ENCODE data around the gene FIGN. TPM values are rescaled to one million over a fixed set of nuclear protein-coding genes. Genes with fewer than 3 reads are reported as not detected.

FIGN gene
- total RNA-seq, 2 experiments from 2014 or later = not detected

DNA sequence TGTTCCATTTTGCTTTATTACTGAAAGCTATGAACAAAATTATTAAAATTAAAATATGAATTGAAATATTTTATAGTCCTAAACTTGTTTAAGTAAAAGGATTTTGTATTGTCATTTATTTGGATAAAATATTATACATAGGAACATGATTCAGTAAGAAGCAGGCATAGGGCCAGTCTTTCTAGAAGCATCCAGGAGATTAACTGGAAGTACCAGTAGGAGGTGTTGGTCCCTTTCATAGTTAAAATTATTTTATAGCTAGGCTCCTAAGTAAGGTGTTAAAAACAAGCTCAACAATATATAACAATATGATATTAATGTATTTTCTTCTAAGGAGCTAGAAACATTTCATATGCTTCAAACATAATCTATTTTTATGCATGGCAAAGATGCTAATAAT lies 43.7 kb downstream of the FIGN start:
- Histone ChIP-seq H3K36me3 (ENCODE audit: insufficient read depth, low read length) (no peaks in the 10 kb centered on the region), H3K4me1 (ENCODE audit: insufficient read depth, low read length) (no peaks in the 10 kb centered on the region), H3K27ac (ENCODE audit: low read depth in 1 of 2, low read length in 2 of 2) (no peak overlapping the region), H3K27me3 (ENCODE audit: control insufficient read depth in 1 of 2, insufficient read depth in 2 of 2, low read length in 2 of 2) (no peaks in the 10 kb centered on the region), H3K4me3 (ENCODE audit: low read length) (no peak overlapping the region), H3K9me3 (ENCODE audit: control insufficient read depth in 1 of 2, insufficient read depth in 1 of 2, low read length in 2 of 2) (no peaks in the 10 kb centered on the region)
- TF ChIP-seq CTCF (IDR thresholded peaks at IDR 0.05) = no peak
- ATAC-seq (ENCODE audit: poor library complexity) (no peak), DNase-seq (no peak)
- Mint-ChIP-seq H3K27me3 (no peaks in the 10 kb centered on the region), H3K36me3 (ENCODE audit: low read depth) (no peaks in the 10 kb centered on the region), H3K4me1 (ENCODE audit: low read depth) (no peaks in the 10 kb centered on the region), H3K9me3 (no peaks in the 10 kb centered on the region), H3K27ac (no peak overlapping the region), H3K4me3 (no peak overlapping the region)
- ChIA-PET POLR2A (no interaction called here), CTCF (no interaction called here)
- intact Hi-C loops (cut with DNase I, micrococcal nuclease) = no loop called here

DNA sequence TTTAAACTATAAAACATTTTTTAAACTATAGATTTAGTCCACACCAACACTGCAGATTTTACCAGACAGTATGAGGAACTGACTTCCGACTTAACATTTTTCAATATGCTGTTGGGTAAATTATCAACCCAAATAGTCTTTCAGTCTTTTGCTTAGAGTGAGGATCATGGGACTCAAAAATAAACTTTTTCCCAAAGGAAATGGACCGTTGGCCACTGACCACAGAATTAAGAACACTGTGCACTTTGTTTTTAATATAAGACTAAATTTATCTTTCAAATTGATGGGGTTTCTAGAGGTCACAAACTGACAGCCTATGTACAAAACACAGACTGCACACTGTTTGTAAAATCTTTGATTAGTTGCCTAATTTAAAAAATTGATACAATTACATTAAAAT lies 44.9 kb downstream of the FIGN start:
- H3K27ac Mint-ChIP-seq = no peak overlapping the region
- Histone ChIP-seq H3K4me3 (ENCODE audit: low read length) (no peak overlapping the region), H3K27ac (ENCODE audit: low read depth in 1 of 2, low read length in 2 of 2) (no peak overlapping the region), H3K27me3 (ENCODE audit: control insufficient read depth in 1 of 2, insufficient read depth in 2 of 2, low read length in 2 of 2) (no peaks in the 10 kb centered on the region), H3K4me1 (ENCODE audit: insufficient read depth, low read length) (no peaks in the 10 kb centered on the region), H3K36me3 (ENCODE audit: insufficient read depth, low read length) (no peaks in the 10 kb centered on the region), H3K9me3 (ENCODE audit: control insufficient read depth in 1 of 2, insufficient read depth in 1 of 2, low read length in 2 of 2) (no peaks in the 10 kb centered on the region)
- ATAC-seq (ENCODE audit: poor library complexity) (no peak), DNase-seq (no peak)
- H3K36me3 Mint-ChIP-seq (ENCODE audit: low read depth) = no peaks in the 10 kb centered on the region
- intact Hi-C loops (cut with DNase I, micrococcal nuclease) = no loop called here
- H3K4me3 Mint-ChIP-seq = no peak overlapping the region
- ChIA-PET POLR2A (no interaction called here), CTCF (no interaction called here)
- H3K27me3 Mint-ChIP-seq = no peaks in the 10 kb centered on the region
- H3K4me1 Mint-ChIP-seq (ENCODE audit: low read depth) = no peaks in the 10 kb centered on the region
- no peak for TF ChIP-seq CTCF (IDR thresholded peaks at IDR 0.05)
- no peaks in the 10 kb centered on the region for H3K9me3 Mint-ChIP-seq

- H3K27ac ChIP-seq (ENCODE audit: low read depth in 1 of 2, low read length in 2 of 2) = no peak overlapping the region
- no peak overlapping the region for H3K4me3 ChIP-seq (ENCODE audit: low read length)
- ATAC-seq (ENCODE audit: poor library complexity) = no peak
- intact Hi-C loops (cut with DNase I, micrococcal nuclease) = no loop called here
- Mint-ChIP-seq H3K4me1 (ENCODE audit: low read depth) (no peaks in the 10 kb centered on the region), H3K36me3 (ENCODE audit: low read depth) (no peaks in the 10 kb centered on the region), H3K27ac (no peak overlapping the region), H3K27me3 (no peaks in the 10 kb centered on the region), H3K4me3 (no peak overlapping the region), H3K9me3 (peaks cover 6% of the 10 kb centered on the region)
- H3K9me3 ChIP-seq (ENCODE audit: control insufficient read depth in 1 of 2, insufficient read depth in 1 of 2, low read length in 2 of 2) = no peaks in the 10 kb centered on the region
- H3K36me3 ChIP-seq (ENCODE audit: insufficient read depth, low read length) = no peaks in the 10 kb centered on the region
- POLR2A ChIA-PET = no interaction called here
- no peak for DNase-seq
- no peak for TF ChIP-seq CTCF (IDR thresholded peaks at IDR 0.05)
- CTCF ChIA-PET = no interaction called here
- no peaks in the 10 kb centered on the region for H3K4me1 ChIP-seq (ENCODE audit: insufficient read depth, low read length)
- H3K27me3 ChIP-seq (ENCODE audit: control insufficient read depth in 1 of 2, insufficient read depth in 2 of 2, low read length in 2 of 2) = no peaks in the 10 kb centered on the region
Measured at GRCh38 chr2:163687217-163687616, 48.6 kb downstream of the FIGN start.

Data from CD4-positive, alpha-beta T cell (primary cell).